IMR-90 (cell line): ENCODE measurements around the gene MIER2. TPM values are rescaled to one million over a fixed set of nuclear protein-coding genes. Genes with fewer than 3 reads are reported as not detected.

Experiments
- ATAC-seq: fragments of 200-7000 bp; cut with Tn5 transposase; 2 replicates; pipeline ENCODE4 v1.9.1; 2020; ENCODE audit warnings: low read depth, mild to moderate bottlenecking, moderate library complexity
- BruUV-seq: library from RNA; stranded (reverse); fragments of 400-500 nt; replicated peaks from 2 replicates; lab custom pipeline; 2021; lab: Mats Ljungman, UMichigan
- CTCF ChIA-PET: fragments of 300-600 bp; formaldehyde crosslinking; extraction: SDS; loops from one replicate; lab custom pipeline; 2021; ENCODE audit warnings: antibody characterized with exemption; lab: Yijun Ruan, JAX
- POLR2A ChIA-PET: fragments of 300-600 bp; sonication (Branson Sonifier 250); formaldehyde crosslinking; loops from one replicate; lab custom pipeline; 2022; ENCODE audit warnings: antibody characterized with exemption; ENCODE audit not compliant: unreplicated experiment; lab: Charles Lee
- DNase-seq: peaks from one replicate; pipeline ENCODE4 v3.0.0; 2013
- H2AFZ ChIP-seq: replicated peaks from 2 replicates; pipeline ENCODE3; 2013; ENCODE audit warnings: low read length, mild to moderate bottlenecking; ENCODE audit not compliant: poor library complexity
- H2AK5ac ChIP-seq: 2 replicates; pipeline ENCODE4 v1.6.1; 2013; ENCODE audit warnings: low read depth, low read length, inconsistent platforms
- H2AK9ac ChIP-seq: replicated peaks from 2 replicates; pipeline ENCODE3; 2013; ENCODE audit warnings: mild to moderate bottlenecking, low read depth, low read length, moderate library complexity; ENCODE audit not compliant: poor library complexity
- H2BK120ac ChIP-seq: 2 replicates; pipeline ENCODE4 v1.6.1; 2013; ENCODE audit warnings: low read depth, low read length, inconsistent platforms
- H2BK15ac ChIP-seq: 3 replicates; pipeline ENCODE4 v1.6.1; 2013; ENCODE audit warnings: low read depth, low read length, inconsistent platforms
- H2BK20ac ChIP-seq: 2 replicates; pipeline ENCODE4 v1.6.1; 2013; ENCODE audit warnings: low read depth, mild to moderate bottlenecking, inconsistent platforms, low read length, moderate library complexity
- H2BK5ac ChIP-seq: 2 replicates; pipeline ENCODE4 v1.6.1; 2013; ENCODE audit warnings: mild to moderate bottlenecking, low read depth, low read length, inconsistent platforms; ENCODE audit not compliant: poor library complexity, severe bottlenecking
- H3K14ac ChIP-seq: replicated peaks from 2 replicates; pipeline ENCODE4 v1.6.1; 2013; ENCODE audit warnings: low read depth, low read length, inconsistent platforms
- H3K18ac ChIP-seq: 2 replicates; pipeline ENCODE4 v1.6.1; 2013; ENCODE audit warnings: low read depth, low read length, control low read depth
- H3K23ac ChIP-seq: 2 replicates; pipeline ENCODE4 v1.6.1; 2013; ENCODE audit warnings: low read depth, low read length, inconsistent platforms
- H3K27ac ChIP-seq: 2 replicates; pipeline ENCODE4 v1.5.1; 2013; ENCODE audit warnings: mild to moderate bottlenecking, control low read depth, low read length; ENCODE audit not compliant: insufficient read depth
- H3K27me3 ChIP-seq: 2 replicates; pipeline ENCODE4 v1.6.1; 2013; ENCODE audit warnings: low read length; ENCODE audit not compliant: control insufficient read depth, insufficient read depth
- H3K36me3 ChIP-seq: 2 replicates; pipeline ENCODE4 v1.6.1; 2013; ENCODE audit warnings: low read length, mixed read lengths; ENCODE audit not compliant: control insufficient read depth, insufficient read depth
- H3K4ac ChIP-seq: 2 replicates; pipeline ENCODE4 v1.6.1; 2013; ENCODE audit warnings: low read depth, low read length, inconsistent platforms
- H3K4me1 ChIP-seq: 2 replicates; pipeline ENCODE4 v1.6.1; 2013; ENCODE audit warnings: low read length, mixed read lengths; ENCODE audit not compliant: control insufficient read depth, insufficient read depth
- H3K4me2 ChIP-seq: 2 replicates; pipeline ENCODE4 v1.6.1; 2013; ENCODE audit warnings: low read depth, mild to moderate bottlenecking, control low read depth, low read length, moderate library complexity
- H3K4me3 ChIP-seq: 2 replicates; pipeline ENCODE4 v1.5.1; 2013; ENCODE audit warnings: low read depth, mild to moderate bottlenecking, control low read depth, low read length, moderate library complexity; ENCODE audit not compliant: insufficient read depth
- H3K56ac ChIP-seq: 2 replicates; pipeline ENCODE4 v1.6.1; 2013; ENCODE audit warnings: low read length, inconsistent platforms; ENCODE audit not compliant: insufficient read depth; ENCODE audit errors: extremely low read depth
- H3K79me1 ChIP-seq, 2 experiments: 2 replicates each; pipeline ENCODE4 v1.6.1; 2013; ENCODE audit warnings: low read length in 2 of 2, inconsistent platforms in 1 of 2, low read depth in 1 of 2
- H3K9ac ChIP-seq: 2 replicates; pipeline ENCODE4 v1.6.1; 2013; ENCODE audit warnings: low read depth, low read length, control low read depth
- H3K9me1 ChIP-seq: 2 replicates; pipeline ENCODE4 v1.6.1; 2013; ENCODE audit warnings: low read length, inconsistent platforms; ENCODE audit not compliant: insufficient read depth
- H3K9me3 ChIP-seq: 2 replicates; pipeline ENCODE4 v1.6.1; 2013; ENCODE audit warnings: low read length; ENCODE audit not compliant: control insufficient read depth, insufficient read depth
- H4K20me1 ChIP-seq: 2 replicates; pipeline ENCODE4 v1.6.1; 2013; ENCODE audit warnings: low read length, inconsistent platforms; ENCODE audit not compliant: insufficient read depth
- H4K5ac ChIP-seq: 2 replicates; pipeline ENCODE4 v1.6.1; 2013; ENCODE audit warnings: mild to moderate bottlenecking, low read depth, low read length, control low read depth
- H4K8ac ChIP-seq, 2 experiments: 2 replicates each; pipeline ENCODE4 v1.6.1; 2013; ENCODE audit warnings: low read depth in 2 of 2, low read length in 2 of 2, control low read depth in 1 of 2, inconsistent platforms in 1 of 2
- H4K91ac ChIP-seq: 2 replicates; pipeline ENCODE4 v1.6.1; 2013; ENCODE audit warnings: low read depth, low read length, inconsistent platforms; ENCODE audit not compliant: insufficient read depth
- BHLHE40 ChIP-seq: fragments of 150-350 bp; IDR thresholded peaks from 2 replicates; pipeline ENCODE4 v1.6.1; 2016; ENCODE audit warnings: mild to moderate bottlenecking, low read depth, low read length
- POLR2A ChIP-seq: IDR thresholded peaks from 2 replicates; pipeline ENCODE4 v1.6.1; 2012; ENCODE audit warnings: mild to moderate bottlenecking, low read depth, low read length
- RCOR1 ChIP-seq: IDR thresholded peaks from 2 replicates; pipeline ENCODE4 v1.6.1; 2012; ENCODE audit warnings: mild to moderate bottlenecking, low read length, improper control_type of control experiment; ENCODE audit not compliant: insufficient replicate concordance
- SMC3 ChIP-seq: fragments of 150-350 bp; IDR thresholded peaks from 2 replicates; pipeline ENCODE4 v1.6.1; 2016; ENCODE audit warnings: low read depth, mild to moderate bottlenecking, antibody characterized with exemption, low read length, moderate library complexity
- WGBS, 2 experiments: methylation state at CpG; one replicate each; pipeline versions ENCODE4 v1.1.5 to v1.1.7; 2013; ENCODE audit warnings: missing lambda C conversion rate in 2 of 2; ENCODE audit not compliant: insufficient read length in 1 of 2; ENCODE audit errors: extremely low coverage in 2 of 2; 5-methylcytosine and 5-hydroxymethylcytosine counted together
- dilution Hi-C: fragments of 300-500 bp; cut with HindIII; formaldehyde crosslinking; loops from one replicate; pipeline ENCODE4 v1.14.3; 2018; ENCODE audit warnings: low sequenced_read_pairs; ENCODE audit not compliant: unreplicated experiment
- in situ Hi-C: fragments of 300-500 bp; cut with MboI; formaldehyde crosslinking; loops from 3 replicates; pipeline ENCODE4 v1.14.3; 2019; ENCODE audit warnings: low sequenced_read_pairs, inconsistent platforms, mixed read lengths
- intact Hi-C: fragments of 100-400 bp; cut with micrococcal nuclease; formaldehyde crosslinking; loops from 2 replicates; pipeline ENCODE4 v1.10.0; 2022
- polyA plus RNA-seq, 3 experiments: library from polyadenylated mRNA; depleted of rRNA; stranded (reverse); fragments of >200 nt; gene quantifications; 2 replicates each; pipeline ENCODE4 v1.2.3, GENCODE V29; 2012; ENCODE audit warnings: low replicate concordance in 1 of 3
- total RNA-seq: library from RNA; depleted of rRNA; stranded (reverse); fragments of >200 nt; gene quantifications from 2 replicates; pipeline ENCODE4 v1.2.3, GENCODE V29; 2012

Gene MIER2
- total and polyA plus RNA-seq, 2 of the 4 experiments (the other 2 are of a cell fraction), result 28.0 to 28.4 TPM

GRCh38 chr19:342801-343421 is 1.7 kb downstream of the MIER2 start:
- POLR2A ChIA-PET, result no interaction called here
- no peak overlapping the region; the same call in 1 of the 2 replicates for H3K9ac ChIP-seq

More at GRCh38 chr19:342801-343421, 1.7 kb downstream of the MIER2 start:
- no peak overlapping the region for H3K18ac ChIP-seq
- no peaks in the 10 kb centered on the region for H3K27me3 ChIP-seq
- H3K23ac ChIP-seq, result peak overlapping the region; percentile 95
- peak overlapping the region; percentile 89 for H2AK5ac ChIP-seq
- peak; percentile 93 for DNase-seq
- peak overlapping the region; percentile 19 for H2AFZ ChIP-seq
- no peak overlapping the region for H3K56ac ChIP-seq
- peak; percentile 86 for TF ChIP-seq RCOR1
- TF ChIP-seq POLR2A, result peak; percentile 75
- peak; percentile 26; the same call in 1 of the 2 replicates for TF ChIP-seq BHLHE40
- TF ChIP-seq SMC3, result no peak
- H3K4ac ChIP-seq, result peak overlapping the region; percentile 63
- H4K5ac ChIP-seq, result peak overlapping the region; percentile 13; the same call in 1 of the 2 replicates
- CTCF ChIA-PET, result interaction anchor here (1.0 kb wide), 1 partner anchor 48 kb away, joined by 3 read pairs; no protein-coding TSS in a partner anchor
- H3K14ac ChIP-seq, result peak overlapping the region; percentile 97
- intact Hi-C loops, result loop anchor here (10.0 kb wide), 1 partner anchor 142 kb away; no protein-coding TSS in a partner anchor
- BruUV-seq, result no TSS peak
- no peak overlapping the region for H2BK5ac ChIP-seq
- H4K20me1 ChIP-seq, result peaks cover 53% of the 10 kb centered on the region
- peak overlapping the region; percentile 100 for H3K4me2 ChIP-seq
- WGBS, 2 experiments, result 77% methylated on average over 6 of the region's 14 CpGs; no CpG with 5 or more reads in 1 of the 2 experiments
- peak overlapping the region; percentile 60 to 62; a peak in 2 of 4 replicates for H4K8ac ChIP-seq
- H3K9me3 ChIP-seq, result no peaks in the 10 kb centered on the region; the same call in 1 of the 2 replicates
- H2AK9ac ChIP-seq, result peak overlapping the region; percentile 80
- peaks cover 20% of the 10 kb centered on the region for H3K9me1 ChIP-seq
- peak overlapping the region; percentile 75; the same call in 1 of the 2 replicates for H4K91ac ChIP-seq
- dilution Hi-C loops, result no loop called here
- H2BK20ac ChIP-seq, result no peak overlapping the region
- H3K4me3 ChIP-seq, result peak overlapping the region; percentile 83
- no peak overlapping the region for H2BK120ac ChIP-seq
- H3K27ac ChIP-seq, result peak overlapping the region; percentile 8; the same call in 1 of the 2 replicates
- H3K36me3 ChIP-seq, result peaks cover 8% of the 10 kb centered on the region
- ATAC-seq, result peak; percentile 8; the same call in 1 of the 2 replicates
- no peak overlapping the region for H2BK15ac ChIP-seq
- in situ Hi-C loops, result no loop called here
- H3K79me1 ChIP-seq, result peaks cover 23 to 53% of the 10 kb centered on the region in 2 experiments
- H3K4me1 ChIP-seq, result peaks cover 18% of the 10 kb centered on the region
